ENCODE data around the gene CFAP73. TPM values are rescaled to one million over a fixed set of nuclear protein-coding genes. Genes with fewer than 3 reads are reported as not detected.

CFAP73 gene
- total RNA-seq, 1 donor from 2014 or later: not detected

- DNase-seq (ENCODE audit: low read depth in 2 of 2): no peak
Measured at GRCh38 chr12:113163030-113163360, 13.5 kb downstream of the CFAP73 start.

DNA sequence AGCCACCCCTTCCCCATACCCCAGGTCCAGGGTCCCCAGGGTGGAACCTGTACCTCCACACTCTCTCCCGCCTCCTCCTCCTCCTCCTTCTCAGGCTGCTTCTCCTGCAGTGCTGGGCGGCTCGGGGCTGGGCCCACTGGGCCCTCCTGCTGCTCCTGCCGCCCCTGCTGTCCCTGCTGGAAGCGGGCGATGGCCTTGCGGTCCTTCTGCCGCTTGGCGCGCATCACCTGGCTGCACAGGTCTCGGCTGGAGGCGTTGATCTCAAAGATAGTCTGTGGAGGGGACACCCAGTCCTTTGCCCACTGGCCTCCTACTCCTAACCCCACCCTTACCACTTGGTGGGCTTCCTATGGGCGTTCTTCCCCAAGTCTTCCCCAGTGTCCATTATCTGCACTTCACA is 14.5 kb downstream of the CFAP73 start:
- DNase-seq (ENCODE audit: low read depth in 2 of 2): no peak

DNA sequence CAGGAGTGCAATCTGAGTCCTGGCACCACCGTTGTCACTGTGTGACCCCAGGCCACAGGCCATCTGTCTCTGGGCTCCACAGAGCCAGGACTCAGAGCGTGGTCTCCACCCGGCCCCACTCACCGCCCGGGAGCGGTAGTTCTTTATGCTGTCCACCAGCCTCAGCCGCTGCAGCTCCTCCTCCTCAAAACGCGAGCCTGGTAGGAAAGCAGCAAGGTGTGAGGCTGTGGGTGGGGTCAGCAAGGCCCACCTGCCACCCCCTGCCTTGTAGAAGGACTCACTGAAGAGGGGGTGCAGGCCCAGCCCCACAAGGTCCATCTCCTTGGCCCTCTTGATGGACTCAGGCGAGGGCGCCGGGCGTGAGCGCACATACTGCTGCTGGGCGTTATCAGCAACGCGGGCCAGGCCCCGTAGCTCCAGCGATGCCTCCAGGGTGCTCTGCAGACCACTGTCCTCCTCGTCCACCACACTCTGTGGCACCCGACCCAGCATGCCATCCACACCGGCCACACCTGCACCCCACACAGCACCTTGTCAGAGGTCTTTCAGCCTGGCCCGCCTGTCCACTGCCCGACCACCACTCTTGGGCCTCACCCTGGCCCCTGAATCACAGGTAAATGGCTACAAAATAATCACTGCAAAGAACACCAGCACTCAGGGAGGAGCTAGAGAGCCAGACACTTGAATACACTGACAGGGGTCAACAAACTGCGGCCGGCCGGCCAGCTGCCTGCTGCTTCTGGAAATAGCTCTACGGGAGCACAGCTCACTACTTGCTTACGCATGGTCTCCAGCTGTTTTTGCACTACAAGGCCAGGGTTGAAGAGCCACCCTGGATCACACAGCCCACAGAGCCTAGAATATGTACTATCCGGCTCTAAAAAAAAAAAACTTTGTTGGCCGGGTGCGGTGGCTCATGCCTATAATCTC is 16.3 kb downstream of the CFAP73 start:
- DNase-seq (ENCODE audit: low read depth in 2 of 2): no peak

DNA sequence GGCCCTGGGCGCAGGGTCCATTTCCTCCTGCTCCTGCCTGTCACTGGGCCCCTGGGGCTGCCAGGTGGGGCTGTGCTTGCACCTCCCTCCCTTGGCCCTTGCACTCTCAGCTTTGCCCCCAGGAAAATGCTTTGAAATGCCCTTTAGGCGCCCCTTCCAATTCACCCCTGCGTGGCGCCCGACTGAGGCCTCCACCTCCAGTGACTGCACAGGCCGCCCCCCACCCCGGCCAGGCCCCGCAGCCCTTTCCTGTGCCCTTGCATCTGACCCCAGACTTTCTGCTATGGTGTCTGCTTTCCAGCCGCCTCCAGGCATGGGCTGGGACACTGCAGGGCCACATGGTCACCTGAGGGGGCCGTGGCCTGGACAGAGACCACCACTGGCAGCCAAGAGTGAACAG is 18.3 kb downstream of the CFAP73 start:
- DNase-seq (ENCODE audit: low read depth in 2 of 2): no peak

GRCh38 chr12:113169697-113170096 is 20.2 kb downstream of the CFAP73 start:
- no peak for DNase-seq (ENCODE audit: low read depth in 2 of 2)

DNA sequence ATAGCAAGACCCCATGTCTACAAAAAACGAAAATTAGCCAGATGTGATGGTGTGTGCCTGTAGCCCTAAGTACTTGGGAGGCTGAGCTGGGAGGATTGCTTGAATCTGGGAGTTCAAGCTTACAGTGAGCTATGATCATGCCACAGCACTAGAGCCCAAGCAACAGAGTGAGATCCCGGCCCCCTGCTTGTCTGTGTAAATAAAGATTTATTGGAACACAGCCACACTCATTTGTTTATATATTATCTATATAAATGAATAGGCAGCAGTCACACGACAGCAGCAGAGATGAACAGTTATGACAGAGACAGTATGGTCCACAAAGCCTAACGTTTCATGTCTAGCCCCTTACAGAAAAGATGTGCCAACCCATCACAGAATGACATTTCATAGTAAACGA is 20.9 kb downstream of the CFAP73 start:
- DNase-seq (ENCODE audit: low read depth in 2 of 2): no peak

DNA sequence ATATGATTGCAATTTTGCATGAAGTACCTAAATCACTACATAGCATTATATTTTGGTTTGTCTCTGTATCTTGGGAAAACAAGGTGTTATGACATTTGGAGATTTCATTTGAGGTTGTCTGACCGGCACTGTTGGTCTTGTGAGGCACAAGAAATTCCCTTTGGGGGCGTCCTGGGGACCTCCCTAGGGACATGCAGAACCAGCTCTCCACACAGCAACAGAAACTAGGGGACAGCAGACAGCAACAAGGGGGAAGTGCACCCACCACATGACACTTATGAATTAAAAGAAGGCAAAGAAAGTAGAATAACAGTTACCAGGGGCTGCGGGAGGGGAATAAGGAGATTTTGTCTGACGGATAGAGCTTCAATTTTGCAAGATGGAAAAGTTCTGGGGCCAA is 21.4 kb downstream of the CFAP73 start:
- DNase-seq (ENCODE audit: low read depth in 2 of 2): no peak

- DNase-seq (ENCODE audit: low read depth in 2 of 2): no peak
Measured at GRCh38 chr12:113171543-113171942, 22.0 kb downstream of the CFAP73 start.

- no peak for DNase-seq (ENCODE audit: low read depth in 2 of 2)
Measured at GRCh38 chr12:113172185-113172584, 22.7 kb downstream of the CFAP73 start.

- DNase-seq (ENCODE audit: low read depth in 2 of 2): no peak
Measured at GRCh38 chr12:113173081-113173698, 23.7 kb downstream of the CFAP73 start.

- peak; percentile 74 to 75 for DNase-seq (ENCODE audit: low read depth in 2 of 2)
Measured at GRCh38 chr12:113174461-113175384, 25.2 kb downstream of the CFAP73 start.

DNA sequence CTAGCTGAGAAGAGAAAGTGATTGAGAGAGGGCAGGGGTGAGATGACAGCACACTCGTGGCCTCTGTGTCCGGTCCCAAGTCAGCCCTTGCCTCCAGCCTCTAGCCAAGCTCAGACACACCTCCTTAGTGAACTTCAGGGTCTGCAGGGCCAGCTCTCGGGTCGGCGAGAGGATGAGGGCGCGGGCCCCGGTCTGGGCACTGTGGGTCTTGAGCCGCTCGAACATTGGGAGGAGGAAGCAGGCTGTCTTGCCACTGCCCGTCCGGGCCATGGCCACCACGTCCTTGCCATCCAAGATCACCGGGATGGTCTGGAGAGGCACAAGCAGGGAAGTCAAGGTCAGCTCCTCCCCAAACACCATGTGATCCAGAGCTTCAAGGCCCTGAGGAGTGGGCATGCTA is 29.5 kb downstream of the CFAP73 start:
- no peak for DNase-seq (ENCODE audit: low read depth in 2 of 2)

- DNase-seq (ENCODE audit: low read depth in 2 of 2): no peak
Measured at GRCh38 chr12:113180333-113180732, 30.8 kb downstream of the CFAP73 start.

GRCh38 chr12:113181975-113182374 is 32.5 kb downstream of the CFAP73 start:
- DNase-seq (ENCODE audit: low read depth in 2 of 2): no peak

DNA sequence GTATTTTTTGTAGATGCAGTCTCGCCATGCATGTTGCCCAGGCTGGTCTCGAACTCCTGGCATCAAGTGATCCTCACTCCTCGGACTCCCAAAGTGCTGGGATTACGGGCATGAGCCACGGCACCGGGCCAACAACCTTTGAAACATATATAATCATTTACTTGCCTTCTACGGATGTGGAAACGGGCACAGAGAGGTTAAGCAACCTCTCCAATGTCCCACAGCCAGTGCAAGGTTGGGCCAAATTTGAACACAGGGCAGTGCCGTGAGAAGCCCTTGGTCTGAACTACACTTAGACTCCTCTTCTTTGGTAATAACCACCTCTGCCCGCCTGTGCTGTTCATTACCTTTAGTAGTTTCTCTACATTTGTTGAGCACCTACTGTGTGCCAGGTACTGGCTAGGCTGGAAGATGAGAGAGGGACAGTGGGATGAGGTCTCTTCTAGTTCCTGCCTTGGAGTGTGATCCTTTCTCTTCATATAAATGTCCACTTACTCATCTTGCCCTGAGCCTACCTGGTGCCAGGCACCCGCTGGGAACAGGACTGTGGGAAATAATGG is 33.6 kb downstream of the CFAP73 start:
- no peak for DNase-seq (ENCODE audit: low read depth in 2 of 2)

GRCh38 chr12:113184098-113184899 is 34.8 kb downstream of the CFAP73 start:
- DNase-seq (ENCODE audit: low read depth in 2 of 2): peak; percentile 80 to 86

GRCh38 chr12:113184900-113185179 is 35.3 kb downstream of the CFAP73 start:
- peak; percentile 90 to 93 for DNase-seq (ENCODE audit: low read depth in 2 of 2)

GRCh38 chr12:113185180-113186032 is 35.9 kb downstream of the CFAP73 start, which contains the start of the genes DDX54 and RITA1:
TSS of gene DDX54 (minus strand) at chr12:113185478. CDS start at chr12:113185451, 27 bp downstream.
TSS of gene RITA1 (plus strand) at chr12:113185721. CDS start at chr12:113186747, 1,026 bp downstream.
- peak; percentile 83 to 89 for DNase-seq (ENCODE audit: low read depth in 2 of 2)

DNA sequence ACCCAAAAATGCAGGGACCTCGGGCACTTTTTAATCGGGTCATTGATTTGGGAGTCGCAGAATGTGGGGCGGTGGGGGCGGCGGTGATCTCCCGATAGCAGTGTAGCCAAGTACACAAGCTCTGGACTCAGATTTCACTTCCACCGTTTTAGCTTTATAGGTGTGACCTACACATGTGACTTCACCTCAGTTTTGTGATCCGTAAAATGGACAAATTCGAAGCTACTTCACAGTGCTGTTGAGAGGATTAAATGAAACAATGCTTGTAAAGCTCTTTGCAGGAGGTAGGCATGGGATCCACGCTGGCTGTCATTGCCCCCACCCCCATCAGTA is 36.5 kb downstream of the CFAP73 start:
- DNase-seq (ENCODE audit: low read depth in 2 of 2): peak; percentile 37 to 48
